Stimulated activated CD8-positive, alpha-beta memory T cell treated with anti-CD3 and anti-CD28 coated beads, Interleukin-15, amount 100 ng/mL, for 48 hours (primary cell): ENCODE measurements around the gene ANKRD6.
"Not testable (repeated sequence)": the region's sequence is repeated elsewhere in the genome, so short reads cannot be mapped to it uniquely, and the experiment has no call there.

Experiments used
- DNase-seq, 2 donors: peaks; one replicate each; pipeline ENCODE4 v3.0.0-alpha.2; 2020; ENCODE audit warnings: low read depth in 2 of 2

Gene ANKRD6

GRCh38 chr6:89602166-89602565, 169.2 kb downstream of the ANKRD6 start:
- DNase-seq: no peak

- DNase-seq: no peak
These were observed 171.7 kb downstream of the ANKRD6 start for GRCh38 chr6:89604653-89605052.

GRCh38 chr6:89605861-89606260, 172.9 kb downstream of the ANKRD6 start:
- DNase-seq: no peak

GRCh38 chr6:89610149-89610642, 177.2 kb downstream of the ANKRD6 start:
- DNase-seq: peak; percentile 43 to 63

- DNase-seq: no peak
These were observed 178.7 kb downstream of the ANKRD6 start for GRCh38 chr6:89611666-89612065.

- DNase-seq: no peak
These were observed 179.2 kb downstream of the ANKRD6 start for GRCh38 chr6:89612121-89612520.

- DNase-seq: no peak
These were observed 180.8 kb downstream of the ANKRD6 start for GRCh38 chr6:89613790-89614189.

- DNase-seq: no peak
These were observed 182.9 kb downstream of the ANKRD6 start for GRCh38 chr6:89615882-89616281.

GRCh38 chr6:89616531-89616930, 183.6 kb downstream of the ANKRD6 start:
- no peak for DNase-seq

- no peak for DNase-seq
These were observed 185.1 kb downstream of the ANKRD6 start for GRCh38 chr6:89618026-89618425.

GRCh38 chr6:89619567-89619966, 186.6 kb downstream of the ANKRD6 start:
- no peak for DNase-seq

- no peak for DNase-seq
These were observed 190.8 kb downstream of the ANKRD6 start for GRCh38 chr6:89623749-89624148.

GRCh38 chr6:89630488-89630887, 197.5 kb downstream of the ANKRD6 start:
- no peak for DNase-seq

- not testable (repeated sequence) for DNase-seq
These were observed 203.5 kb downstream of the ANKRD6 start for GRCh38 chr6:89636412-89636811.

- DNase-seq: no peak
These were observed 205.0 kb downstream of the ANKRD6 start for GRCh38 chr6:89637960-89638319.

GRCh38 chr6:89638320-89639195, 205.6 kb downstream of the ANKRD6 start, which contains the start of gene LYRM2:
Gene LYRM2 (minus strand): TSS chr6:89638747. CDS start chr6:89638716, 31 bp downstream.
- peak; percentile 89 for DNase-seq

- no peak for DNase-seq
These were observed 207.9 kb downstream of the ANKRD6 start for GRCh38 chr6:89640804-89641203.

- DNase-seq: not testable (repeated sequence)
These were observed 208.6 kb downstream of the ANKRD6 start for GRCh38 chr6:89641581-89641980.

GRCh38 chr6:89642956-89643355, 210.0 kb downstream of the ANKRD6 start:
- no peak for DNase-seq

GRCh38 chr6:89643406-89643805, 210.5 kb downstream of the ANKRD6 start:
- DNase-seq: no peak

- DNase-seq: no peak
These were observed 211.9 kb downstream of the ANKRD6 start for GRCh38 chr6:89644864-89645263.

GRCh38 chr6:89649682-89650081, 216.7 kb downstream of the ANKRD6 start:
- no peak for DNase-seq

- no peak for DNase-seq
These were observed 217.6 kb downstream of the ANKRD6 start for GRCh38 chr6:89650579-89650978.
